ENCODE results near the gene DENND1A. TPM values are rescaled to one million over a fixed set of nuclear protein-coding genes. Genes with fewer than 3 reads are reported as not detected.

The DENND1A gene
- total and polyA plus RNA-seq, 4 donors = 13.4 to 30.5 (median 28.3) TPM

DNA sequence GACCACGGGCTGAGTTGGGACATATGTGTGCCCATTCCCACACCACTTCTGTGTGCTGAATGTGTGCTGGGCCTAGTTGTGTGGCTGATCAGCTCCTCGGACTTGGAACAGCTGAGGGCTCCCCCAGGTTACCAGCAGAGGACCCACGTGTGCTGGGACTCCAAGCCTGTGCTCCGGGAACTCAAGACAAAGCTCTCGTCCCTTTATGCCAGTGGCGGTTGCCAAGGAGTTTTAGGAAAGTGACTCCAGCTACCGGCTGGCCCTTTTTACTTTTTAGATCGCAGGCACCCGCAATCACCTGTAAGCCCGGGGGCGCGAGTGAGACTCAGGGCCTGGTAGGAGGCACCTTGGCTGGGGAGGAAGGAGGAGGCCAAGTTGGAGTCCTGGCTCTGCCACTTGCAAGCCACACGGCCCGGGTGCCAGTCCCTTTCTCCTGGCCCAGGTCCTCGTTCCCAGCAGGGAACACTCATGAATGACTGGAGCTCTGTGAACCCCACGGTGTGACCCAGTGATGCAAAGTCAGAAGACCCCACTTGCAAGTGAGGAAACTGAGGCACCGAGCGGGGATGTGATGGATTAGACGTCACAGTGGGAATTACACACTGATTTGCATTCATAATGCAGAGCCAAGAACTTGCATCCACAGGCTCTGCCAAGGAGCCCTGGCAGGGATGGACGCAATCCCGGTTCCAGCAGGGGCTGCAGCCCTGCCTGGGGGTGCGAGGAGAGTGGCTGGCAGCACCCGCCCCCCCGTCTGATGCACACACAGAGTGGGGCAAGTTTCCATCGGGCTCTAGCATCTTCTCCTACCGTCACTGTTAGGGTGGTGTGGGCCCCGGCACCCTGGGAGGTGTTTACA is 547.0 kb downstream of the DENND1A start:
- peaks cover 86% of the 10 kb centered on the region for H3K4me1 ChIP-seq (ENCODE audit: control insufficient read depth, insufficient read depth, low read length)
- 41% methylated on average over 27 of the region's 27 CpGs for WGBS (ENCODE audit: insufficient coverage)
- peak overlapping the region; percentile 88 for H3K27ac ChIP-seq (ENCODE audit: low read depth, low read length)

DNA sequence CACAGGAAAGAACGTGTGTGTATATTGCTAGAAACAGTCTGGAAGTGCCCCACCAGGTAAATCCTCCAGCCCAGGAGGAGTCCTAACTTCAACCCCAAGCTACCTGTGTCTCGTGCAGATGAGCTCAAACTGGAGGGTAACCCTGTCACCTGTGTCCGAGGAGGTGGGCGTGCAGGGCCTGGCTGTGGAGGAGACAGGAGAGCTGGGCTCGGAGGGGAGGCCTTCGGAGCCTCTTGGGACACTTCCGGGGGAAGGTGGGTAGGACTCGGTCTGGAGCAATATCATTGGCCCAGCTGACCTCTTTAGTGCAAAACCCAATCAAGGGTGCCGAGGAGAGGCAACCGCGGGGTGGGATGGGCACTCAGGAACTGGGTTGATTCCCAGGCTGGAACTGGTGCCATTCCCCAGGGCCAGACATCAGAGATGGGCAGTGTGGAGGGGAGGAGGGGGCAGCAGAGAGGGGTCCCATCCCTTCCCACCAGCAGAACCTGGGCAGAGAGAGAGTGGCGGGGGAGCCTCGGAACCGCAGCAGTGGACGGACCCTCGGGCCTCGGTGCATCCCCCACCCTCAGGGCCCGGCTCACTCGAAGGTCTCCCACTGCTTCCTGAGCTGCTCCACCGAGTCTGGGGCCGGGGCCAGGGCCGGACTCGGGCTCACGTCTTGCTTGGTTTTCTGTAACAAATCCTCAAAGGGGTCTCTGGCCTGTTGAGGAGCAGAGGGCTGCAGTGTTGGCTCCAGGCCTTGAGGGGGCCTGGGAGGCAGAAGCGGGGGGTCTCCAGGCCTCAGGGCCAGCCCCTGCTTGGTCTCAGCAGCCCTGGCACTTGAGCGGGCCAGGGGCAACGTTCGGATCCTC is 548.8 kb downstream of the DENND1A start:
- no peaks in the 10 kb centered on the region for H3K9me3 ChIP-seq (ENCODE audit: control insufficient read depth, insufficient read depth, low read length)
- WGBS (ENCODE audit: insufficient coverage) = 68% methylated on average over 25 of the region's 28 CpGs
- H3K27ac ChIP-seq (ENCODE audit: low read depth, low read length) = no peak overlapping the region
- no peak overlapping the region for H3K4me3 ChIP-seq (ENCODE audit: low read depth, low read length)
- peaks cover 92% of the 10 kb centered on the region for H3K4me1 ChIP-seq (ENCODE audit: control insufficient read depth, insufficient read depth, low read length)
- no peaks in the 10 kb centered on the region for H3K27me3 ChIP-seq (ENCODE audit: control insufficient read depth, insufficient read depth, low read length)
- peaks cover 72% of the 10 kb centered on the region for H3K36me3 ChIP-seq (ENCODE audit: control insufficient read depth, insufficient read depth, low read length)
- DNase-seq (ENCODE audit: low read depth in 4 of 6, low spot score in 6 of 6) = no peak

More for the DNA sequence above, 547.0 kb downstream of the DENND1A start:
- no peak overlapping the region for H3K4me3 ChIP-seq (ENCODE audit: low read depth, low read length)
- no peaks in the 10 kb centered on the region for H3K27me3 ChIP-seq (ENCODE audit: control insufficient read depth, insufficient read depth, low read length)
- peaks cover 57% of the 10 kb centered on the region for H3K36me3 ChIP-seq (ENCODE audit: control insufficient read depth, insufficient read depth, low read length)
- peak in 2 of 6 donors; percentile 60 to 83 for DNase-seq (ENCODE audit: low read depth in 4 of 6, low spot score in 6 of 6)
- H3K9me3 ChIP-seq (ENCODE audit: control insufficient read depth, insufficient read depth, low read length) = no peaks in the 10 kb centered on the region

DNA sequence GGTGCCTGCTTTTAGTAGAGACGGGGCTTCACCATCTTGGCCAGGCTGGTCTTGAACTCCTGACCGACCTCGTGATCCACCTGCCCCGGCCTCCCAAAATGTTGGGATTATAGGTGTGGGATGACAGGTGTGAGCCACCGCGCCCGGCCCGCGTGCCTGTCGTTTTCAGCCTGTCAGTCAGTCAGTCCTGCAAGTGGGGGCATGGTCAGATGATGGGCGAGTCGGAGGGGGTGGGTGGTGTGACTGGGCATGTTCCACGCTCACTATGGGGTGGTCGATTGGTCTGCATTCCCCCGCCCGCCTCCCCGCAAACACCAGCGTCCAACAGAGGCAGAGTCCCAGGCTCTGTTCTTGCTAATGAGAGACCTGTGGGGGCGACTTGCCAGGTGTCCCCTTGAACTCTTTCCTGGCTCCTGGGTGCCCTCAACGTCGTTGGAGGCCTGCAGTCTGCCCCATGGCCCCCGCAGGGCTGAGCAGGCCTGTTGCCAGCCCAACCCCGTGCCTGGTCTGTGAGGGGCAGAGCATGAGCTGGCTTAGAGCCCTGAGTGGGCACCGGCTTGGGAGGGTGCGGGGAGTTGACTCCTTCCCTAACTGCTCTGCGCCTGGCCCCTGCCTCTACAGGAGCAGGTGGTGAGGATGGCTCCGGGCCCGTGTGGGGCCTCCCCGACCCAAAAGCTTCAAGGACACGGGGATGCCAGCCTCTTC is 550.8 kb downstream of the DENND1A start:
- Histone ChIP-seq H3K27me3 (ENCODE audit: control insufficient read depth, insufficient read depth, low read length) (no peaks in the 10 kb centered on the region), H3K27ac (ENCODE audit: low read depth, low read length) (no peak overlapping the region), H3K36me3 (ENCODE audit: control insufficient read depth, insufficient read depth, low read length) (peaks cover 90% of the 10 kb centered on the region), H3K4me1 (ENCODE audit: control insufficient read depth, insufficient read depth, low read length) (peaks cover 99% of the 10 kb centered on the region), H3K9me3 (ENCODE audit: control insufficient read depth, insufficient read depth, low read length) (no peaks in the 10 kb centered on the region), H3K4me3 (ENCODE audit: low read depth, low read length) (no peak overlapping the region)
- WGBS (ENCODE audit: insufficient coverage) = 66% methylated on average over 29 of the region's 30 CpGs
- DNase-seq (ENCODE audit: low read depth in 4 of 6, low spot score in 6 of 6) = no peak

DNA sequence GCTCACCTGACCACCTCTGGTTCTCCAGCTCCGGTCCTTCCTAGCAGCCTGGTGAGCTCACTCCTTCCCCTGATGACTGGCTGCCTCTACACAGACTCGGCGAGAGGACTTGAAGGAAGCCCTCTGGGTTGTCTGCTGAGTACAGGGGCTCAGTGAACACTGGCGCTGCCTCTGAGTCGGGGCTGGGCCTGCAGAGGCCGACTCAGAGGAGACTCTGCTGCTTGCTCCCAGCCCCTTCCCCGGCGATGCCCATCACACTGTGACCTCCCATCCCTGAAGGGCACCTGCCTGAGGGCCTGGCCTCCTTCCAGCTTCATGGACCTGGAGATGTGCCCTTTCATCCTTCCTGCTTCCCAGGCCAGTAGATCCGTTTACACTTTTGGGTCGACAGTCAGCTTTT is 551.9 kb downstream of the DENND1A start:
- Histone ChIP-seq H3K4me3 (ENCODE audit: low read depth, low read length) (no peak overlapping the region), H3K27me3 (ENCODE audit: control insufficient read depth, insufficient read depth, low read length) (no peaks in the 10 kb centered on the region), H3K36me3 (ENCODE audit: control insufficient read depth, insufficient read depth, low read length) (peaks cover 84% of the 10 kb centered on the region), H3K27ac (ENCODE audit: low read depth, low read length) (no peak overlapping the region), H3K4me1 (ENCODE audit: control insufficient read depth, insufficient read depth, low read length) (peaks cover 93% of the 10 kb centered on the region), H3K9me3 (ENCODE audit: control insufficient read depth, insufficient read depth, low read length) (no peaks in the 10 kb centered on the region)
- WGBS (ENCODE audit: insufficient coverage) = 72% methylated on average over 8 of the region's 10 CpGs
- no peak for DNase-seq (ENCODE audit: low read depth in 4 of 6, low spot score in 6 of 6)

DNA sequence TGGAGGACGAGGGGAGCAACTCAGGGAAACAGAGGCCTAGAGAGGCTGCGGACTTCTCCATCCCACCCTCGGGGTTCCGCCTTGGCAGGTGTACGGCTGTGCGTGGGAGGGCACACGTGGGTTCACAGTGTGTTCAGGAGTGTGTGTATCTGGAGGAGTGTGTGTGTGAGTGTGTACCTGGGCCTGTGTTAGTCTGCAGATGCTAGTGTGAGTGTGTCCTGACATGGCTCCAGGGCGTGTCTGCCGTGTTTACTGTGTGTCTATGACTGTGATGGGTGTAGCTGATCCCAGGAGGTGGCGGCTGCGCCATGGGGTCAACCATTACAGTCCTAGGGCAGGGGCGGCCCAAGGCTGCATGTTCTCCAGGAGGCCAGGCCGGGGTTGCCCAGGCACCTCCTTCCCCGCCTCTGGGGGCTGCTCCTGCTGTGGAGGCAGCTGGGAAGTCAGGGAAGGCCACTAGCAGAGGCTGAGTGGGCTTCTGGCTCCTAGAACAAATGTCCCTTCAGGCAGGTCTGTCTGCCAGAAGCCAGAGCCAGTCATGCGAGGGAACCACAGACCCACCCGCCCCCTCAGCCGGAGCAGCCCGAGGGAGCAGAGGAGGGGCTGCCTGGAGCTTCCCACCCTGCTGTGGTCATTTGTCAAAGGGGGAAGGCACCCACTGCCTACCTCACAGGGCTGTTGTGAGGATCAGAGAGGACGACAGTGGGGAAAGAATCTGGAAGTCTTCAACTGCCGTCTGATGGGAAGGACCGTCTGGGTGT is 552.5 kb downstream of the DENND1A start:
- WGBS (ENCODE audit: insufficient coverage) = 79% methylated on average over 16 of the region's 21 CpGs
- H3K9me3 ChIP-seq (ENCODE audit: control insufficient read depth, insufficient read depth, low read length) = no peaks in the 10 kb centered on the region
- peaks cover 84% of the 10 kb centered on the region for H3K36me3 ChIP-seq (ENCODE audit: control insufficient read depth, insufficient read depth, low read length)
- H3K4me3 ChIP-seq (ENCODE audit: low read depth, low read length) = no peak overlapping the region
- peaks cover 6% of the 10 kb centered on the region for H3K27me3 ChIP-seq (ENCODE audit: control insufficient read depth, insufficient read depth, low read length)
- H3K4me1 ChIP-seq (ENCODE audit: control insufficient read depth, insufficient read depth, low read length) = peaks cover 93% of the 10 kb centered on the region
- no peak overlapping the region for H3K27ac ChIP-seq (ENCODE audit: low read depth, low read length)
- DNase-seq (ENCODE audit: low read depth in 4 of 6, low spot score in 6 of 6) = peak in 1 of 6 donors; percentile 44

DNA sequence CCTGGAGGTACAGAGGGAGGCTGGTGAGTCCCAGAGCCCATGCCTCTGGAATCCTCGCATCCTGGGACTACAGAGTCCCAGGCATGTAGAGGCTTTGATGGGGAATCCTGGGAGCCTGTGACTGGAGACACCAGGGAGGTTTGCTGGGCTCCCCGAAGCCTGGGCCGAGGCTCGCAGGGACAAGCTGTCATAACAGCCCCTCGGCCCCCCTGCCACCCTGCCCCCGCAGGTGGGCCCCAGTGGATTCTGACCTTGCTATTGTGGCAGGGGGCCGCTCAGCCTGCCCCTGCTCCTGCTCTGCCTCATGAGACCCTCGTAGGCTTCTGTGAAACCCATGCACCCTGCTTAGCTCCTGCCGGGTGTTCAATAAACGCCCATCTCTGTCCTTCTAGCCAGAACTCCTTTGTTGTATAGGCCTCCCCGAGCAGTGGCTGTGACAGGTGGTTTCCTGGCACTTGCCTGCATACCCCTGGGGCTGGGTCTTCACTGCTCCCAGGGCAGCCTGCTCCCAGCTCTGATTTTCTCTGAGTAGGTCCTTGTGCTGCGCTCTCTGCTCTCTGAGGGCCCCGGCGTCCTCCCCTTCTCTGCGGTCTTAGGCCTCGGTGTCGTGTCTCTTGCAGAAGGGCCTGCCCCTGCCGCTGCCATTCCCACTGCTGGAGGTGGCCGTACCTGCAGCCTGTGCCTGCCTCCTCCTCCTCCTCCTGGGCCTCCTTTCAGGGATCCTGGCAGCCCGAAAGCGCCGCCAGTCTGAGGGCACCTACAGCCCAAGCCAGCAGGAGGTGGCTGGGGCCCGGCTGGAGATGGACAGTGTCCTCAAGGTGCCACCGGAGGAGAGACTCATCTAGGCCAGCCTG is 553.5 kb downstream of the DENND1A start:
- no peak for DNase-seq (ENCODE audit: low read depth in 4 of 6, low spot score in 6 of 6)

DNA sequence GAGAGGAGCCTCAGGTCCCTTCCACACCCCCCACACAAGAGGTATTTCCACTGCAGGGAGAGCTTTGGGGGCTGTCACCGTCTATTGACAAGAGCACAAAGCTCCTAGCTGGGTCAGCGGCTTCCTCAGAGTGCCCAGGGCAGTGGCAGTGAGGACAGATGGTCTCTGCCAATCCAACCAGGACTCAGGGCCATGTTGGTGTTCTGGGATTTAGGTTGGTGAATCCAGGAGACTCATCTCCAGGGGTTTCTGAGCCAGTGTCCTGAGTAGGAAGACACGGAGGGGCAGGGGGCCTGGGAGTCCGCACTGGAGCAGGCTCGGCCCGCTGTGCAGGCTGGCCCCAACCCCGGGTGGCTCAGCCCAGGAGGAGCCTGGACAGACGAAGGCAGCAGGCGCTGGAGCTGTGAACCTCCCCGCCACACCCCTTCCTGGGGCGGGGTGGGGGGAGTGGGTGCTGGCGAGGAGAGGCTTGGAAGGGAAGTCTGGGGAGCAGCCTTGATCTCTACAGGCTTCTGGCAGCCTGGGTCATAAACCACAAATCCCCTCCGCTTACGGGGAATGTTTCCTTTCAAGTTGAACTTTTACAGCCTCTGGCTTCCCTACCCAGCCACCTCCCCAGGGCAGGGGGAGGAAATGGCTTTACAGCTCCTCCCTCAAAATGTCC is 554.3 kb downstream of the DENND1A start:
- 38% methylated on average over 13 of the region's 14 CpGs for WGBS (ENCODE audit: insufficient coverage)
- Histone ChIP-seq H3K4me3 (ENCODE audit: low read depth, low read length) (no peak overlapping the region), H3K4me1 (ENCODE audit: control insufficient read depth, insufficient read depth, low read length) (peaks cover 80% of the 10 kb centered on the region), H3K36me3 (ENCODE audit: control insufficient read depth, insufficient read depth, low read length) (peaks cover 84% of the 10 kb centered on the region), H3K27me3 (ENCODE audit: control insufficient read depth, insufficient read depth, low read length) (peaks cover 10% of the 10 kb centered on the region), H3K27ac (ENCODE audit: low read depth, low read length) (peak overlapping the region; percentile 43), H3K9me3 (ENCODE audit: control insufficient read depth, insufficient read depth, low read length) (no peaks in the 10 kb centered on the region)
- peak in 1 of 6 donors; percentile 69 for DNase-seq (ENCODE audit: low read depth in 4 of 6, low spot score in 6 of 6)

More for the DNA sequence above, 553.5 kb downstream of the DENND1A start:
- Histone ChIP-seq H3K27me3 (ENCODE audit: control insufficient read depth, insufficient read depth, low read length) (peaks cover 10% of the 10 kb centered on the region), H3K36me3 (ENCODE audit: control insufficient read depth, insufficient read depth, low read length) (peaks cover 84% of the 10 kb centered on the region), H3K4me1 (ENCODE audit: control insufficient read depth, insufficient read depth, low read length) (peaks cover 88% of the 10 kb centered on the region), H3K4me3 (ENCODE audit: low read depth, low read length) (no peak overlapping the region), H3K9me3 (ENCODE audit: control insufficient read depth, insufficient read depth, low read length) (no peaks in the 10 kb centered on the region), H3K27ac (ENCODE audit: low read depth, low read length) (peak overlapping the region; percentile 43)
- WGBS (ENCODE audit: insufficient coverage) = 60% methylated on average over 24 of the region's 24 CpGs

DNA sequence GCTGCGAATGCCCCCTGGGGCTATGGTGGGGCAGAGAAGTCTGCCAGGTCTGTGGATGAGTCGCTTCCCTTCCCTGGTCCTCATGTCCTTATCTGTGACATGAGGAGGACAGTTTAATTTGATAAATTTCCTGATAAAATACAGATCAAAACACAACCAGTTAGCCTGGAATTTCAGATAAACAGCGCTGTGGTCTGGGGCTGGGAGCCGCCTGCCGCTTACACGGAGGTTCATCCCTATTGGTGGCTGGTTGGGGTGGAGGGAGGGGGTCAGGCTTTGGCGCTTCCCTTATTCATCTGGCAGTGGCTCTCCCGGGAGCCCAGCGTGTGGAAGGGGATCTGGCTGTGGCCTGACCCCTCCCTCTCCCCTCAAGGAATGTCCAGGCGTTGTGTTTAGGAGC is 556.0 kb downstream of the DENND1A start:
- Histone ChIP-seq H3K36me3 (ENCODE audit: control insufficient read depth, insufficient read depth, low read length) (peaks cover 78% of the 10 kb centered on the region), H3K9me3 (ENCODE audit: control insufficient read depth, insufficient read depth, low read length) (no peaks in the 10 kb centered on the region), H3K4me1 (ENCODE audit: control insufficient read depth, insufficient read depth, low read length) (peaks cover 63% of the 10 kb centered on the region), H3K27ac (ENCODE audit: low read depth, low read length) (peak overlapping the region; percentile 7), H3K4me3 (ENCODE audit: low read depth, low read length) (no peak overlapping the region), H3K27me3 (ENCODE audit: control insufficient read depth, insufficient read depth, low read length) (peaks cover 10% of the 10 kb centered on the region)
- peak in 2 of 6 donors; percentile 63 to 70 for DNase-seq (ENCODE audit: low read depth in 4 of 6, low spot score in 6 of 6)
- WGBS (ENCODE audit: insufficient coverage) = 11% methylated on average over 5 of the region's 10 CpGs

All from spinal cord (tissue), 10 donors.